ENCODE measurements around the gene CFAP54. TPM values are rescaled to one million over a fixed set of nuclear protein-coding genes. Genes with fewer than 3 reads are reported as not detected.

CFAP54 gene
- total RNA-seq, 1 experiment from 2014 or later, result 0.64 TPM

GRCh38 chr12:96454396-96454795 is 35.0 kb upstream of the CFAP54 start:
- ChIA-PET POLR2A (interaction anchor here (0.6 kb wide), 2 partner anchors 155 to 1161 kb away, joined by 3 to 5 read pairs; no protein-coding TSS in a partner anchor), CTCF (no interaction called here)
- no peak for DNase-seq (ENCODE audit: low read depth, low spot score)
- Histone ChIP-seq H3K4me1 (ENCODE audit: control insufficient read depth, insufficient read depth, low read length) (no peaks in the 10 kb centered on the region), H3K4me3 (ENCODE audit: low read depth in 2 of 2, low read length in 2 of 2) (no peak overlapping the region), H3K36me3 (ENCODE audit: control insufficient read depth, insufficient read depth, low read length) (no peaks in the 10 kb centered on the region), H3K27ac (ENCODE audit: low read length) (no peak overlapping the region), H3K27me3 (ENCODE audit: control insufficient read depth, insufficient read depth, low read length) (no peaks in the 10 kb centered on the region), H3K9me3 (ENCODE audit: control insufficient read depth, insufficient read depth, low read depth, low read length) (no peaks in the 10 kb centered on the region; the same call in 1 of the 2 replicates)
- TF ChIP-seq TCF7L2 (IDR thresholded peaks at IDR 0.05; ENCODE audit: low read depth, low read length) (no peak), REST (IDR thresholded peaks at IDR 0.05; ENCODE audit: insufficient read depth in 1 of 2, low read depth in 2 of 2, low read length in 1 of 2) (no peak), SIN3A (IDR thresholded peaks at IDR 0.05; ENCODE audit: borderline replicate concordance, insufficient read depth, low read depth, low read length) (no peak), POLR2AphosphoS5 (IDR thresholded peaks at IDR 0.05; ENCODE audit: low read depth, low read length) (no peak), CTCF (IDR thresholded peaks at IDR 0.05) (no peak)
- no peak for ATAC-seq
- BruUV-seq (replicated peaks), result no TSS peak
- intact Hi-C loops (cut with micrococcal nuclease; ENCODE audit: unreplicated experiment), result no loop called here
- in situ Hi-C loops (cut with HindIII; ENCODE audit: low pct_unique_long_range_greater_than_20kb, low sequenced_read_pairs), result no loop called here

GRCh38 chr12:96456265-96456974 is 33.0 kb upstream of the CFAP54 start:
- H3K9me3 ChIP-seq (ENCODE audit: control insufficient read depth, insufficient read depth, low read depth, low read length), result no peaks in the 10 kb centered on the region; the same call in 1 of the 2 replicates
- ChIA-PET POLR2A (no interaction called here), CTCF (interaction anchor here (0.6 kb wide), 1 partner anchor 245 kb away, joined by 3 read pairs; no protein-coding TSS in a partner anchor)
- TF ChIP-seq SIN3A (IDR thresholded peaks at IDR 0.05; ENCODE audit: borderline replicate concordance, insufficient read depth, low read depth, low read length) (no peak), CTCF (IDR thresholded peaks at IDR 0.05) (no peak), TCF7L2 (IDR thresholded peaks at IDR 0.05; ENCODE audit: low read depth, low read length) (no peak), REST (IDR thresholded peaks at IDR 0.05; ENCODE audit: insufficient read depth in 1 of 2, low read depth in 2 of 2, low read length in 1 of 2) (no peak), POLR2AphosphoS5 (IDR thresholded peaks at IDR 0.05; ENCODE audit: low read depth, low read length) (no peak)
- H3K4me3 ChIP-seq (ENCODE audit: low read depth in 2 of 2, low read length in 2 of 2), result no peak overlapping the region
- in situ Hi-C loops (cut with HindIII; ENCODE audit: low pct_unique_long_range_greater_than_20kb, low sequenced_read_pairs), result no loop called here
- BruUV-seq (replicated peaks), result no TSS peak
- no peaks in the 10 kb centered on the region for H3K4me1 ChIP-seq (ENCODE audit: control insufficient read depth, insufficient read depth, low read length)
- no peak for ATAC-seq
- DNase-seq (ENCODE audit: low read depth, low spot score), result no peak
- no peaks in the 10 kb centered on the region for H3K27me3 ChIP-seq (ENCODE audit: control insufficient read depth, insufficient read depth, low read length)
- no peak overlapping the region for H3K27ac ChIP-seq (ENCODE audit: low read length)
- intact Hi-C loops (cut with micrococcal nuclease; ENCODE audit: unreplicated experiment), result no loop called here
- H3K36me3 ChIP-seq (ENCODE audit: control insufficient read depth, insufficient read depth, low read length), result no peaks in the 10 kb centered on the region
